Stromal cell of bone marrow (primary cell): Measurements from ENCODE around the gene FAM20C.
"Not testable (repeated sequence)": the region's sequence is repeated elsewhere in the genome, so short reads cannot be mapped to it uniquely, and the experiment has no call there.

Source experiments
- DNase-seq: peaks from one replicate; pipeline ENCODE4 v3.0.0-alpha.2; 2012; ENCODE audit warnings: low read depth

FAM20C gene

GRCh38 chr7:294440-295154 lies 102.2 kb downstream of the FAM20C start:
- DNase-seq: no peak

- no peak for DNase-seq
These were observed 103.1 kb downstream of the FAM20C start for GRCh38 chr7:295155-296154.

GRCh38 chr7:296373-296945 lies 104.1 kb downstream of the FAM20C start:
- no peak for DNase-seq

GRCh38 chr7:297141-297540 lies 104.8 kb downstream of the FAM20C start:
- not testable (repeated sequence) for DNase-seq

GRCh38 chr7:297611-298374 lies 105.4 kb downstream of the FAM20C start:
- no peak for DNase-seq

GRCh38 chr7:298375-298702 lies 106.0 kb downstream of the FAM20C start:
- DNase-seq: no peak

- DNase-seq: no peak
These were observed 106.4 kb downstream of the FAM20C start for GRCh38 chr7:298743-299142.

- no peak for DNase-seq
These were observed 106.8 kb downstream of the FAM20C start for GRCh38 chr7:299169-299568.

GRCh38 chr7:299628-300027 lies 107.3 kb downstream of the FAM20C start:
- no peak for DNase-seq

- DNase-seq: no peak
These were observed 107.7 kb downstream of the FAM20C start for GRCh38 chr7:300048-300447.

GRCh38 chr7:300546-301290 lies 108.3 kb downstream of the FAM20C start:
- DNase-seq: no peak

- DNase-seq: no peak
These were observed 109.1 kb downstream of the FAM20C start for GRCh38 chr7:301291-302053.

GRCh38 chr7:302054-302992 lies 110.0 kb downstream of the FAM20C start:
- no peak for DNase-seq

GRCh38 chr7:303425-303824 lies 111.1 kb downstream of the FAM20C start:
- DNase-seq: no peak

- no peak for DNase-seq
These were observed 111.7 kb downstream of the FAM20C start for GRCh38 chr7:303884-304573.

- DNase-seq: no peak
These were observed 112.4 kb downstream of the FAM20C start for GRCh38 chr7:304574-305409.

- no peak for DNase-seq
These were observed 113.2 kb downstream of the FAM20C start for GRCh38 chr7:305410-306151.
